OCI-LY1 (cell line): ENCODE measurements around the gene CMIP.

Experiments
- EZH2 ChIP-seq: fragments of 200-600 bp; sonication (generic), shearing (Covaris generic); IDR thresholded peaks from 2 replicates; pipeline ENCODE4 v1.8.0; 2017; ENCODE audit warnings: borderline replicate concordance, mixed run types, mild to moderate bottlenecking, antibody characterized with exemption, low read length, moderate library complexity, mixed read lengths
- TF ChIP-seq, protein P1 (sequence below): fragments of 200-600 bp; sonication (generic), shearing (Covaris generic); IDR thresholded peaks from 2 replicates; pipeline ENCODE4 v1.5.1; 2017; ENCODE audit warnings: mild to moderate bottlenecking, antibody characterized with exemption, low read length, moderate library complexity, mixed read lengths

DNA sequence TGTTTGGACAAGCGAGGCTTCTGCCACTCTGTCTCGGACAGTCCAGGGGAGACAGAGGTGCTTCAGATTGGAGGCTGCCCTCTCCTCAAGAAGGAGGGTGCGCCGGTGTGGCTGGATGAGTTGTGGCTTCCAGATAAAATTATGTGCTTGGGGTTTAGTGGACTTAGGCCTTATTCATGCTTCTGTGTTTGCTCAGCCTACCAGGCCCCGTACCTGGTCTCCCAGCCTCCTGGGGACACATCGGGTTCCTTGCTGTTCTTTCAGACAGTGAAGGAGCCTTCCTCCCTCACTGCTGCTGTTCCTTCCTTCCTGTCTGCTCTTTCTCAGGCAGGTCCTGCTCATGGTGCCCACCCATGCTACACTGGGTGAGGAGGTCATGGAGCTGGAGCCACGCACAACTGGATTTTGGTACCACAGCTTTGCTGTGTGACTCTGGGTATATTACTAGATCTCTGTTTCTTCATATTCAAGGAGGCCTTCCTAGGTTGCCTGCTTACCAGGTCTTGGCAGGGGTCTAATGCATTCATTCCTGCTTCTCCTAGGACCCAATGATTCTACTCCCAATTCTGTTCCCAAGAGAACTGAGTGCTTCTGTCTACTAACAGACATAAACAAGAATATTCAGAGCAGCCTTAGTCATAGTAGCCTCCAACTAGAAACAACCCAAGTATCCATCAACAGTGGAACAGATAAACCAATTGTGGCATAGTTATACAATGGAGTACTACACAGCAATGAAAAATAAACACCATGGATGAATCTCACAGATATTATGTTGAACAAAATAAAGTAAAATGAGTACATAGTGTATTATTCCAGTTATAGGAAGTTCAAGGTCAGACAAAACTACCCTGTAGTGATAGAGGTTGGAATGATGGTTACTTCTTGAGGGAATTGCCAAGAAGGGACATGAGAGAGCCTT lies 121.7 kb downstream of the CMIP start:
- TF ChIP-seq, protein P1, sequence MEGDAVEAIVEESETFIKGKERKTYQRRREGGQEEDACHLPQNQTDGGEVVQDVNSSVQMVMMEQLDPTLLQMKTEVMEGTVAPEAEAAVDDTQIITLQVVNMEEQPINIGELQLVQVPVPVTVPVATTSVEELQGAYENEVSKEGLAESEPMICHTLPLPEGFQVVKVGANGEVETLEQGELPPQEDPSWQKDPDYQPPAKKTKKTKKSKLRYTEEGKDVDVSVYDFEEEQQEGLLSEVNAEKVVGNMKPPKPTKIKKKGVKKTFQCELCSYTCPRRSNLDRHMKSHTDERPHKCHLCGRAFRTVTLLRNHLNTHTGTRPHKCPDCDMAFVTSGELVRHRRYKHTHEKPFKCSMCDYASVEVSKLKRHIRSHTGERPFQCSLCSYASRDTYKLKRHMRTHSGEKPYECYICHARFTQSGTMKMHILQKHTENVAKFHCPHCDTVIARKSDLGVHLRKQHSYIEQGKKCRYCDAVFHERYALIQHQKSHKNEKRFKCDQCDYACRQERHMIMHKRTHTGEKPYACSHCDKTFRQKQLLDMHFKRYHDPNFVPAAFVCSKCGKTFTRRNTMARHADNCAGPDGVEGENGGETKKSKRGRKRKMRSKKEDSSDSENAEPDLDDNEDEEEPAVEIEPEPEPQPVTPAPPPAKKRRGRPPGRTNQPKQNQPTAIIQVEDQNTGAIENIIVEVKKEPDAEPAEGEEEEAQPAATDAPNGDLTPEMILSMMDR: no peak
- no peak for TF ChIP-seq EZH2
